Muscle layer of colon (tissue), 2 donors: ENCODE results near the gene ACSL3.

Source experiments
- H3K27ac ChIP-seq: one replicate; pipeline ENCODE4 v1.7.0; 2013; ENCODE audit warnings: low read depth, mild to moderate bottlenecking, low read length, moderate library complexity
- H3K27me3 ChIP-seq, 2 donors: one replicate each; pipeline ENCODE4 v1.7.0; 2013; ENCODE audit warnings: low read length in 2 of 2, mild to moderate bottlenecking in 2 of 2; ENCODE audit not compliant: insufficient read depth in 2 of 2, control insufficient read depth in 1 of 2
- H3K36me3 ChIP-seq: one replicate; pipeline ENCODE4 v1.7.0; 2013; ENCODE audit warnings: mild to moderate bottlenecking, low read length; ENCODE audit not compliant: insufficient read depth
- H3K4me1 ChIP-seq: one replicate; pipeline ENCODE4 v1.7.0; 2013; ENCODE audit warnings: mild to moderate bottlenecking, low read length; ENCODE audit not compliant: insufficient read depth
- H3K4me3 ChIP-seq, 2 donors: one replicate each; pipeline ENCODE4 v1.7.0; 2013; ENCODE audit warnings: low read length in 2 of 2, low read depth in 1 of 2, mild to moderate bottlenecking in 1 of 2, moderate library complexity in 1 of 2
- H3K9ac ChIP-seq: one replicate; pipeline ENCODE4 v1.7.0; 2013; ENCODE audit warnings: low read length
- H3K9me3 ChIP-seq: one replicate; pipeline ENCODE4 v1.7.0; 2013; ENCODE audit warnings: mild to moderate bottlenecking, low read length
- donor health status: abdominal sarcoma.
- donor health status: Adenocarcinoma of cecum.

Gene ACSL3

GRCh38 chr2:222860740-222861410 is at the start of gene ACSL3:
ACSL3 (plus strand) TSS chr2:222861036; CDS start chr2:222908773, 47,737 bp downstream.
- no peaks in the 10 kb centered on the region for H3K36me3 ChIP-seq
- H3K4me1 ChIP-seq: peaks cover 33% of the 10 kb centered on the region
- peak within 1 kb of the TSS; percentile 79 to 82 for H3K4me3 ChIP-seq
- no peaks in the 10 kb centered on the region for H3K27me3 ChIP-seq
- no peaks in the 10 kb centered on the region for H3K9me3 ChIP-seq
- H3K9ac ChIP-seq: peak within 1 kb of the TSS; percentile 76
- peak within 1 kb of the TSS; percentile 98 for H3K27ac ChIP-seq

- Histone ChIP-seq H3K4me3 (no peak overlapping the region), H3K27ac (no peak overlapping the region), H3K9me3 (no peaks in the 10 kb centered on the region), H3K36me3 (no peaks in the 10 kb centered on the region), H3K4me1 (no peaks in the 10 kb centered on the region), H3K9ac (no peak overlapping the region), H3K27me3 (no peaks in the 10 kb centered on the region)
These were observed 49.0 kb upstream of the ACSL3 start for GRCh38 chr2:222811828-222812227.

GRCh38 chr2:222813177-222813843 is 47.5 kb upstream of the ACSL3 start:
- Histone ChIP-seq H3K36me3 (no peaks in the 10 kb centered on the region), H3K9ac (no peak overlapping the region), H3K9me3 (no peaks in the 10 kb centered on the region), H3K4me1 (no peaks in the 10 kb centered on the region), H3K27ac (no peak overlapping the region), H3K27me3 (no peaks in the 10 kb centered on the region), H3K4me3 (no peak overlapping the region)

GRCh38 chr2:222819722-222820333 is 41.0 kb upstream of the ACSL3 start:
- no peak overlapping the region for H3K27ac ChIP-seq
- H3K27me3 ChIP-seq: no peaks in the 10 kb centered on the region
- H3K9me3 ChIP-seq: no peaks in the 10 kb centered on the region
- H3K4me3 ChIP-seq: no peak overlapping the region
- H3K36me3 ChIP-seq: no peaks in the 10 kb centered on the region
- no peak overlapping the region for H3K9ac ChIP-seq
- H3K4me1 ChIP-seq: no peaks in the 10 kb centered on the region

GRCh38 chr2:222823183-222823930 is 37.5 kb upstream of the ACSL3 start:
- Histone ChIP-seq H3K9me3 (no peaks in the 10 kb centered on the region), H3K27me3 (no peaks in the 10 kb centered on the region)

GRCh38 chr2:222825031-222825430 is 35.8 kb upstream of the ACSL3 start:
- Histone ChIP-seq H3K36me3 (no peaks in the 10 kb centered on the region), H3K27ac (no peak overlapping the region), H3K4me1 (no peaks in the 10 kb centered on the region), H3K27me3 (no peaks in the 10 kb centered on the region), H3K9ac (no peak overlapping the region), H3K9me3 (no peaks in the 10 kb centered on the region), H3K4me3 (no peak overlapping the region)

More at GRCh38 chr2:222823183-222823930, 37.5 kb upstream of the ACSL3 start:
- no peaks in the 10 kb centered on the region for H3K36me3 ChIP-seq
- H3K4me3 ChIP-seq: no peak overlapping the region
- H3K27ac ChIP-seq: no peak overlapping the region
- H3K4me1 ChIP-seq: no peaks in the 10 kb centered on the region
- H3K9ac ChIP-seq: no peak overlapping the region

GRCh38 chr2:222827417-222827816 is 33.4 kb upstream of the ACSL3 start:
- no peaks in the 10 kb centered on the region for H3K27me3 ChIP-seq
- no peak overlapping the region for H3K4me3 ChIP-seq
- H3K4me1 ChIP-seq: no peaks in the 10 kb centered on the region
- H3K27ac ChIP-seq: no peak overlapping the region
- H3K9ac ChIP-seq: no peak overlapping the region
- H3K9me3 ChIP-seq: no peaks in the 10 kb centered on the region
- no peaks in the 10 kb centered on the region for H3K36me3 ChIP-seq

GRCh38 chr2:222828572-222828971 is 32.3 kb upstream of the ACSL3 start:
- H3K9ac ChIP-seq: no peak overlapping the region
- no peaks in the 10 kb centered on the region for H3K9me3 ChIP-seq
- no peak overlapping the region for H3K4me3 ChIP-seq
- no peak overlapping the region for H3K27ac ChIP-seq
- no peaks in the 10 kb centered on the region for H3K4me1 ChIP-seq
- no peaks in the 10 kb centered on the region for H3K27me3 ChIP-seq
- H3K36me3 ChIP-seq: no peaks in the 10 kb centered on the region

- Histone ChIP-seq H3K4me3 (no peak overlapping the region), H3K27me3 (no peaks in the 10 kb centered on the region), H3K27ac (no peak overlapping the region), H3K36me3 (no peaks in the 10 kb centered on the region), H3K4me1 (no peaks in the 10 kb centered on the region), H3K9me3 (no peaks in the 10 kb centered on the region), H3K9ac (no peak overlapping the region)
These were observed 30.7 kb upstream of the ACSL3 start for GRCh38 chr2:222830164-222830563.

GRCh38 chr2:222833410-222833809 is 27.4 kb upstream of the ACSL3 start:
- H3K4me1 ChIP-seq: no peaks in the 10 kb centered on the region
- no peaks in the 10 kb centered on the region for H3K27me3 ChIP-seq
- no peak overlapping the region for H3K4me3 ChIP-seq
- H3K36me3 ChIP-seq: no peaks in the 10 kb centered on the region
- H3K9ac ChIP-seq: no peak overlapping the region
- no peak overlapping the region for H3K27ac ChIP-seq
- H3K9me3 ChIP-seq: no peaks in the 10 kb centered on the region

GRCh38 chr2:222835143-222835822 is 25.6 kb upstream of the ACSL3 start:
- H3K27ac ChIP-seq: no peak overlapping the region
- H3K9me3 ChIP-seq: no peaks in the 10 kb centered on the region
- H3K4me1 ChIP-seq: no peaks in the 10 kb centered on the region
- H3K9ac ChIP-seq: no peak overlapping the region
- no peaks in the 10 kb centered on the region for H3K27me3 ChIP-seq
- no peak overlapping the region for H3K4me3 ChIP-seq
- no peaks in the 10 kb centered on the region for H3K36me3 ChIP-seq
